GM18873 (cell line): ENCODE data around the gene LZTS2.
"Not testable (repeated sequence)": the region's sequence is repeated elsewhere in the genome, so short reads cannot be mapped to it uniquely, and the experiment has no call there.

ENCODE experiments used
- ATAC-seq: cut with Tn5 transposase; IDR thresholded peaks from one replicate; pipeline ENCODE4 v1.9.1; 2021; ENCODE audit warnings: mild to moderate bottlenecking, moderate library complexity, moderate number of reproducible peaks; ENCODE audit not compliant: unreplicated experiment, low FRiP score

The LZTS2 gene

GRCh38 chr10:100999742-101000126, at the start of gene LZTS2:
Gene LZTS2 (plus strand): TSS chr10:100999808. CDS start chr10:101002539, 2,731 bp downstream.
- no peak for ATAC-seq

GRCh38 chr10:100960251-100960650, 39.4 kb upstream of the LZTS2 start:
- no peak for ATAC-seq

- no peak for ATAC-seq
These were observed 37.1 kb upstream of the LZTS2 start for GRCh38 chr10:100962351-100963080.

GRCh38 chr10:100963826-100964225, 35.8 kb upstream of the LZTS2 start:
- no peak for ATAC-seq

GRCh38 chr10:100965820-100966219, 33.8 kb upstream of the LZTS2 start:
- no peak for ATAC-seq

GRCh38 chr10:100966887-100967286, 32.7 kb upstream of the LZTS2 start:
- no peak for ATAC-seq

GRCh38 chr10:100967332-100967731, 32.3 kb upstream of the LZTS2 start:
- ATAC-seq = no peak

GRCh38 chr10:100968062-100968736, 31.4 kb upstream of the LZTS2 start:
- ATAC-seq = no peak

- no peak for ATAC-seq
These were observed 30.8 kb upstream of the LZTS2 start for GRCh38 chr10:100968863-100969186.

GRCh38 chr10:100969187-100970075, 30.2 kb upstream of the LZTS2 start, which contains the start of gene SEMA4G:
Gene SEMA4G (plus strand): TSS chr10:100969504. CDS start chr10:100972913, 3,409 bp downstream.
- ATAC-seq = no peak

GRCh38 chr10:100970076-100970913, 29.3 kb upstream of the LZTS2 start:
- ATAC-seq = no peak

- ATAC-seq = no peak
These were observed 28.4 kb upstream of the LZTS2 start for GRCh38 chr10:100970914-100971811.

GRCh38 chr10:100972115-100972903, 27.3 kb upstream of the LZTS2 start:
- no peak for ATAC-seq

GRCh38 chr10:100972904-100973535, 26.6 kb upstream of the LZTS2 start:
- no peak for ATAC-seq

- ATAC-seq = not testable (repeated sequence)
These were observed 24.2 kb upstream of the LZTS2 start for GRCh38 chr10:100975397-100975796.

- no peak for ATAC-seq
These were observed 22.7 kb upstream of the LZTS2 start for GRCh38 chr10:100976906-100977305.

GRCh38 chr10:100977436-100977835, 22.2 kb upstream of the LZTS2 start:
- ATAC-seq = no peak
